HepG2 (cell line): ENCODE results near the gene CCNYL1. TPM values are rescaled to one million over a fixed set of nuclear protein-coding genes. Genes with fewer than 3 reads are reported as not detected.

ENCODE experiments used
- FOSL1 ChIP-seq: sonication (generic); formaldehyde crosslinking; IDR thresholded peaks from 2 replicates; pipeline ENCODE4 v1.9.0; 2021; ENCODE audit warnings: missing genetic modification reagents, borderline replicate concordance
- FOXO4 ChIP-seq: sonication (generic); formaldehyde crosslinking; conservative IDR thresholded peaks from 2 replicates; pipeline ENCODE4 v1.8.1; 2023; ENCODE audit warnings: missing genetic modification reagents
- FUBP1 ChIP-seq: sonication (generic); formaldehyde crosslinking; IDR thresholded peaks from 2 replicates; pipeline ENCODE4 v1.5.1; 2020; ENCODE audit warnings: missing genetic modification reagents, mild to moderate bottlenecking, borderline replicate concordance
- JDP2 ChIP-seq: sonication (generic); formaldehyde crosslinking; IDR thresholded peaks from 2 replicates; pipeline ENCODE4 v1.8.1; 2022; ENCODE audit warnings: missing genetic modification reagents, borderline replicate concordance
- KAT2B ChIP-seq: fragments of 150-350 bp; IDR thresholded peaks from 2 replicates; pipeline ENCODE4 v1.6.1; 2014; ENCODE audit warnings: low read depth, low read length, borderline replicate concordance
- MAFF ChIP-seq: IDR thresholded peaks from 2 replicates; pipeline ENCODE4 v1.6.1; 2011; ENCODE audit warnings: low read depth, low read length, improper control_type of control experiment
- MEIS1 ChIP-seq: sonication (generic); formaldehyde crosslinking; IDR thresholded peaks from 2 replicates; pipeline ENCODE4 v1.9.0; 2021; ENCODE audit warnings: mild to moderate bottlenecking, missing genetic modification reagents, moderate library complexity, borderline replicate concordance
- MIER2 ChIP-seq: IDR thresholded peaks from 2 replicates; pipeline ENCODE4 v1.6.1; 2016; ENCODE audit warnings: missing biosample characterization, missing genetic modification reagents
- MLLT10 ChIP-seq: sonication (generic); formaldehyde crosslinking; IDR thresholded peaks from 2 replicates; pipeline ENCODE4 v1.4.0; 2020; ENCODE audit warnings: missing genetic modification reagents
- NFIB ChIP-seq: sonication (generic); formaldehyde crosslinking; IDR thresholded peaks from 2 replicates; pipeline ENCODE4 v1.9.0; 2021; ENCODE audit warnings: missing genetic modification reagents, mild to moderate bottlenecking, borderline replicate concordance
- NFRKB ChIP-seq: fragments of 450-650 bp; IDR thresholded peaks from 2 replicates; pipeline ENCODE4 v1.6.1; 2017
- RFX1 ChIP-seq: fragments of 450-650 bp; IDR thresholded peaks from 2 replicates; pipeline ENCODE4 v1.6.1; 2017
- SOX6 ChIP-seq, 2 experiments: fragments of 450-650 bp in 1 of 2; sonication (generic) in 1 of 2; formaldehyde crosslinking in 1 of 2; IDR thresholded peaks; 2 replicates each; pipeline versions ENCODE4 v1.4.0 to v1.6.1; 2017 to 2020; ENCODE audit warnings: antibody characterized with exemption in 1 of 2, mild to moderate bottlenecking in 1 of 2, missing genetic modification reagents in 1 of 2
- TAF15 ChIP-seq: fragments of 200-400 bp; formaldehyde crosslinking; IDR thresholded peaks from one replicate; pipeline ENCODE4 v1.6.1; 2018; ENCODE audit warnings: mild to moderate bottlenecking, low read depth, low read length; ENCODE audit not compliant: poor library complexity, severe bottlenecking
- TBP ChIP-seq: sonication (generic); formaldehyde crosslinking; IDR thresholded peaks from 2 replicates; pipeline ENCODE4 v1.5.0; 2020; ENCODE audit warnings: missing genetic modification reagents
- TGIF2 ChIP-seq: IDR thresholded peaks from 2 replicates; pipeline ENCODE4 v1.6.1; 2016; ENCODE audit warnings: control low read depth, missing compliant biosample characterization
- THAP7 ChIP-seq: sonication (generic); formaldehyde crosslinking; IDR thresholded peaks from 2 replicates; pipeline ENCODE4 v1.8.1; 2023; ENCODE audit warnings: mild to moderate bottlenecking, missing genetic modification reagents
- ZBTB26 ChIP-seq: IDR thresholded peaks from 2 replicates; pipeline ENCODE4 v1.6.1; 2016; ENCODE audit warnings: missing compliant biosample characterization, missing genetic modification reagents, borderline replicate concordance
- ZFP1 ChIP-seq: IDR thresholded peaks from 2 replicates; pipeline ENCODE4 v1.6.1; 2016
- ZKSCAN8 ChIP-seq: IDR thresholded peaks from 2 replicates; pipeline ENCODE4 v1.6.1; 2016; ENCODE audit warnings: borderline replicate concordance, missing genetic modification reagents, missing compliant biosample characterization
- ZNF124 ChIP-seq: sonication (generic); formaldehyde crosslinking; IDR thresholded peaks from 2 replicates; pipeline ENCODE4 v1.4.0; 2020; ENCODE audit warnings: missing genetic modification reagents
- ZNF619 ChIP-seq: sonication (generic); formaldehyde crosslinking; IDR thresholded peaks from 2 replicates; pipeline ENCODE4 v1.4.0; 2020; ENCODE audit warnings: mild to moderate bottlenecking, missing genetic modification reagents
- ZNF790 ChIP-seq: sonication (generic); formaldehyde crosslinking; IDR thresholded peaks from 2 replicates; pipeline ENCODE4 v1.8.0; 2022; ENCODE audit warnings: missing genetic modification reagents, mild to moderate bottlenecking, borderline replicate concordance
- ZSCAN25 ChIP-seq: sonication (generic); formaldehyde crosslinking; IDR thresholded peaks from 2 replicates; pipeline ENCODE4 v1.8.0; 2022; ENCODE audit warnings: mild to moderate bottlenecking, missing genetic modification reagents
- polyA plus RNA-seq, 8 experiments: library from polyadenylated mRNA; depleted of rRNA in 3 of 8; stranded (reverse) in 7 of 8; unstranded in 1 of 8; fragments of >200 nt; fragmentation: Illumina TruSeq in 4 of 8; extraction: Trizol in 4 of 8; gene quantifications; 2 replicates each; pipeline versions ENCODE4 v1.2.1 to v1.2.3, GENCODE V29; 2011 to 2016; ENCODE audit warnings: low read depth in 4 of 8, missing spikeins in 1 of 8, mixed read lengths in 1 of 8; ENCODE audit not compliant: insufficient read depth in 1 of 8
- total RNA-seq, 5 experiments: library from RNA; depleted of rRNA; stranded (reverse); fragments of >200 nt; fragmentation: Illumina TruSeq; extraction: Trizol; gene quantifications; 2 replicates each; pipeline ENCODE4 v1.2.3, GENCODE V29; 2016; ENCODE audit warnings: low read depth in 1 of 5

CCNYL1 gene
- total and polyA plus RNA-seq, 2 of the 13 experiments (the other 11 are each of a cell fraction or from before 2014, with no cell fraction given) = 12.5 to 16.2 TPM

GRCh38 chr2:207710814-207711740 lies at the start of gene CCNYL1 (continued):
- TF ChIP-seq ZNF124 = no peak; the same call in 1 of the 2 replicates
- no peak for TF ChIP-seq NFIB (CRISPR knock-in tag)
- TF ChIP-seq ZNF790 = no peak; the same call in 1 of the 2 replicates
- no peak for TF ChIP-seq FOSL1
- peak; percentile 78 for TF ChIP-seq TGIF2 (CRISPR knock-in tag)
- no peak for TF ChIP-seq NFRKB
- TF ChIP-seq RFX1 = no peak
- TF ChIP-seq KAT2B = no peak
- no peak for TF ChIP-seq FOXO4 (CRISPR knock-in tag)
- TF ChIP-seq THAP7 = peak; percentile 44; the same call in 1 of the 2 replicates
- TF ChIP-seq JDP2 (CRISPR knock-in tag) = no peak
- no peak for TF ChIP-seq FUBP1 (CRISPR knock-in tag)
- no peak for TF ChIP-seq ZNF619 (CRISPR knock-in tag)
- TF ChIP-seq MEIS1 = no peak; the same call in 1 of the 2 replicates
- peak; percentile 49 for TF ChIP-seq TAF15
- TF ChIP-seq MLLT10 (CRISPR knock-in tag) = no peak
- TF ChIP-seq MAFF = no peak
- no peak for TF ChIP-seq SOX6 (IDR thresholded peaks at IDR 0.05)
- TF ChIP-seq SOX6 (CRISPR knock-in tag; IDR thresholded peaks at IDR 0.05) = peak; percentile 30
- no peak for TF ChIP-seq TBP (CRISPR knock-in tag)
- TF ChIP-seq MIER2 (CRISPR knock-in tag) = no peak
- TF ChIP-seq ZKSCAN8 (CRISPR knock-in tag) = peak; percentile 52; the same call in 1 of the 2 replicates
- TF ChIP-seq ZFP1 = peak; percentile 53; the same call in 1 of the 2 replicates
- no peak for TF ChIP-seq ZBTB26 (CRISPR knock-in tag)
- peak; percentile 58 for TF ChIP-seq ZSCAN25 (CRISPR knock-in tag)
